Measurements from ENCODE around the gene SULT4A1. TPM values are rescaled to one million over a fixed set of nuclear protein-coding genes. Genes with fewer than 3 reads are reported as not detected.

The SULT4A1 gene
- total and polyA plus RNA-seq, 4 donors, result 0.08 to 0.37 TPM; not detected in 2

GRCh38 chr22:43882122-43882767, 19.9 kb upstream of the SULT4A1 start:
- Histone ChIP-seq H3K9ac (ENCODE audit: low read depth in 1 of 2, low read length in 2 of 2) (no peak overlapping the region), H3K9me3 (ENCODE audit: control insufficient read depth in 4 of 4, low read length in 3 of 4) (no peaks in the 10 kb centered on the region), H3K27me3 (ENCODE audit: control insufficient read depth in 4 of 4, insufficient read depth in 4 of 4, low read length in 3 of 4) (no peaks in the 10 kb centered on the region), H3K4me3 (ENCODE audit: low read depth in 1 of 3, low read length in 3 of 3) (no peak overlapping the region), H3K27ac (ENCODE audit: low read depth in 1 of 2, low read length in 2 of 2) (no peak overlapping the region), H3K4me1 (ENCODE audit: control insufficient read depth in 4 of 4, insufficient read depth in 4 of 4, low read length in 3 of 4) (peaks cover 0 to 6% (median 2%) of the 10 kb centered on the region in 4 donors), H3K36me3 (ENCODE audit: control insufficient read depth in 4 of 4, insufficient read depth in 3 of 4, low read depth in 1 of 4, low read length in 3 of 4) (no peaks in the 10 kb centered on the region)
- DNase-seq (ENCODE audit: low spot score), result no peak
- no peak for TF ChIP-seq RAD21 (IDR thresholded peaks at IDR 0.05)
- TF ChIP-seq ZBTB33 (IDR thresholded peaks at IDR 0.05), result no peak
- TF ChIP-seq HNF4A (conservative IDR thresholded peaks at IDR 0.05), result no peak
- TF ChIP-seq MAX (IDR thresholded peaks at IDR 0.05), result no peak
- TF ChIP-seq FOXA1 (IDR thresholded peaks at IDR 0.05), result no peak
- TF ChIP-seq RXRA (IDR thresholded peaks at IDR 0.05), result no peak
- no peak for TF ChIP-seq YY1 (IDR thresholded peaks at IDR 0.05)
- TF ChIP-seq NR2F2 (IDR thresholded peaks at IDR 0.05), result no peak
- no peak for TF ChIP-seq CTCF (IDR thresholded peaks at IDR 0.05; ENCODE audit: low read depth, low read length, missing input control)
- TF ChIP-seq FOXA2 (IDR thresholded peaks at IDR 0.05), result no peak
- TF ChIP-seq SP1 (IDR thresholded peaks at IDR 0.05), result no peak
- TF ChIP-seq GABPA (IDR thresholded peaks at IDR 0.05 in 1 of 2, conservative IDR thresholded peaks at IDR 0.05 in 1 of 2), result no peak
- no peak for TF ChIP-seq ATF3 (IDR thresholded peaks at IDR 0.05)
- WGBS, result 89% methylated on average over 9 of the region's 9 CpGs

- WGBS, result 83% methylated on average over 19 of the region's 19 CpGs
- TF ChIP-seq RXRA (IDR thresholded peaks at IDR 0.05) (peak in 1 of 2 donors; percentile 43), RAD21 (IDR thresholded peaks at IDR 0.05) (no peak), HNF4A (conservative IDR thresholded peaks at IDR 0.05) (peak; percentile 46 to 47)
- H3K4me1 ChIP-seq (ENCODE audit: control insufficient read depth in 4 of 4, insufficient read depth in 4 of 4, low read length in 3 of 4), result peaks cover 0 to 6% (median 2%) of the 10 kb centered on the region in 4 donors
- H3K27me3 ChIP-seq (ENCODE audit: control insufficient read depth in 4 of 4, insufficient read depth in 4 of 4, low read length in 3 of 4), result peaks cover 0 to 5% (median 0%) of the 10 kb centered on the region in 4 donors
- DNase-seq (ENCODE audit: low spot score), result no peak
- no peak overlapping the region for H3K4me3 ChIP-seq (ENCODE audit: low read depth in 1 of 3, low read length in 3 of 3)
- H3K36me3 ChIP-seq (ENCODE audit: control insufficient read depth in 4 of 4, insufficient read depth in 3 of 4, low read depth in 1 of 4, low read length in 3 of 4), result no peaks in the 10 kb centered on the region
- no peak overlapping the region for H3K27ac ChIP-seq (ENCODE audit: low read depth in 1 of 2, low read length in 2 of 2)
- no peaks in the 10 kb centered on the region for H3K9me3 ChIP-seq (ENCODE audit: control insufficient read depth in 4 of 4, low read length in 3 of 4)
- no peak overlapping the region for H3K9ac ChIP-seq (ENCODE audit: low read depth in 1 of 2, low read length in 2 of 2)
Observed at GRCh38 chr22:43881091-43882061, 19.1 kb upstream of the SULT4A1 start.

Data from liver (tissue), 9 donors.